Keratinocyte (primary cell): Measurements from ENCODE around the gene TUBA1A. TPM values are rescaled to one million over a fixed set of nuclear protein-coding genes. Genes with fewer than 3 reads are reported as not detected.

Experiments used
- DNase-seq: peaks from one replicate; pipeline ENCODE4 v3.0.0-alpha.2; 2011; ENCODE audit warnings: low read depth, missing footprints, low spot score
- FAIRE-seq: peaks from 2 replicates; lab custom pipeline; 2011; peaks lifted over from hg19 to GRCh38; lab: Jason Lieb, UNC
- H2AFZ ChIP-seq: 2 replicates; pipeline ENCODE4 v1.6.0; 2012; ENCODE audit warnings: low read length, control low read depth, inconsistent platforms; ENCODE audit not compliant: control insufficient read depth
- H3K27ac ChIP-seq: 2 replicates; pipeline ENCODE4 v1.5.1; 2011; ENCODE audit warnings: low read length; ENCODE audit not compliant: control insufficient read depth, insufficient read depth
- H3K27me3 ChIP-seq: 3 replicates; pipeline ENCODE4 v1.6.0; 2011; ENCODE audit warnings: low read length; ENCODE audit not compliant: control insufficient read depth, insufficient read depth; ENCODE audit errors: extremely low read depth
- H3K36me3 ChIP-seq, 2 experiments: 2 replicates in 1 of 2; 3 replicates in 1 of 2; pipeline ENCODE4 v1.5.1; 2011; ENCODE audit warnings: low read length in 2 of 2, mild to moderate bottlenecking in 1 of 2; ENCODE audit not compliant: control insufficient read depth in 2 of 2, insufficient read depth in 2 of 2; ENCODE audit errors: extremely low read depth in 1 of 2
- H3K4me1 ChIP-seq: 3 replicates; pipeline ENCODE4 v1.5.1; 2011; ENCODE audit warnings: low read length; ENCODE audit not compliant: control insufficient read depth, insufficient read depth; ENCODE audit errors: extremely low read depth
- H3K4me2 ChIP-seq: 3 replicates; pipeline ENCODE4 v1.6.0; 2011; ENCODE audit warnings: low read depth, low read length; ENCODE audit not compliant: control insufficient read depth, insufficient read depth; ENCODE audit errors: extremely low read depth
- H3K4me3 ChIP-seq, 3 experiments: fragments of 200-600 bp in 1 of 3; sonication (generic) in 1 of 3; 2 replicates in 2 of 3; 3 replicates in 1 of 3; pipeline ENCODE4 v1.5.1; 2011 to 2016; ENCODE audit warnings: low read length in 3 of 3, mild to moderate bottlenecking in 3 of 3, control low read depth in 2 of 3, inconsistent platforms in 1 of 3, low read depth in 1 of 3, mixed read lengths in 1 of 3, mixed run types in 1 of 3, moderate library complexity in 1 of 3; ENCODE audit not compliant: control insufficient read depth in 2 of 3, insufficient read depth in 2 of 3; ENCODE audit errors: extremely low read depth in 1 of 3
- H3K79me2 ChIP-seq: 2 replicates; pipeline ENCODE4 v1.6.0; 2012; ENCODE audit warnings: low read length; ENCODE audit not compliant: control insufficient read depth, insufficient read depth
- H3K9ac ChIP-seq: 3 replicates; pipeline ENCODE4 v1.6.0; 2011; ENCODE audit warnings: low read length; ENCODE audit not compliant: control insufficient read depth, insufficient read depth; ENCODE audit errors: extremely low read depth
- H3K9me1 ChIP-seq: 3 replicates; pipeline ENCODE4 v1.6.0; 2011; ENCODE audit warnings: low read length; ENCODE audit not compliant: control insufficient read depth, insufficient read depth; ENCODE audit errors: extremely low read depth
- H3K9me3 ChIP-seq: 2 replicates; pipeline ENCODE4 v1.5.1; 2012; ENCODE audit warnings: low read depth, low read length; ENCODE audit not compliant: control insufficient read depth
- H4K20me1 ChIP-seq: 3 replicates; pipeline ENCODE4 v1.6.0; 2011; ENCODE audit warnings: low read length; ENCODE audit not compliant: control insufficient read depth, insufficient read depth; ENCODE audit errors: extremely low read depth
- CTCF ChIP-seq, 3 experiments: IDR thresholded peaks in 1 of 3; conservative IDR thresholded peaks in 1 of 3; optimal IDR thresholded peaks in 1 of 3; 2 replicates in 2 of 3; 3 replicates in 1 of 3; pipeline versions ENCODE3 to v1.5.1; 2011; ENCODE audit warnings: low read length in 3 of 3, mild to moderate bottlenecking in 3 of 3, moderate library complexity in 2 of 3, control low read depth in 1 of 3, inconsistent platforms in 1 of 3; ENCODE audit not compliant: insufficient read depth in 2 of 3; ENCODE audit errors: extremely low read depth in 1 of 3
- EZH2 ChIP-seq: IDR thresholded peaks from one replicate; pipeline ENCODE4 v1.6.1; 2012; ENCODE audit warnings: inconsistent platforms, mild to moderate bottlenecking, low read length, moderate library complexity
- dilution Hi-C: fragments of 300-500 bp; cut with MboI; formaldehyde crosslinking; loops from one replicate; pipeline ENCODE4 v1.7.0; 2020; ENCODE audit warnings: low sequenced_read_pairs; ENCODE audit not compliant: extremely low pct_ligation_motif_present
- polyA plus RNA-seq, 5 experiments: library from polyadenylated mRNA; depleted of rRNA in 3 of 5; stranded (reverse) in 3 of 5; stranded (forward) in 1 of 5; unstranded in 1 of 5; fragments of >200 nt; gene quantifications; 1 replicate in 1 of 5; 2 replicates in 3 of 5; 3 replicates in 1 of 5; pipeline versions ENCODE4 v1.2.1 to v1.2.3, GENCODE V29; 2011 to 2012; ENCODE audit warnings: missing spikeins in 2 of 5, low read depth in 1 of 5, low replicate concordance in 1 of 5

The TUBA1A gene
- polyA plus RNA-seq, 1 donor (not counting 4 experiments of a cell fraction or from before 2014, with no cell fraction given), result 288 TPM

GRCh38 chr12:49223590-49224369, 34.9 kb upstream of the TUBA1A start:
- dilution Hi-C loops, result no loop called here
- no peak for DNase-seq

GRCh38 chr12:49223122-49223521, 34.2 kb upstream of the TUBA1A start:
- H3K36me3 ChIP-seq, result no peaks in the 10 kb centered on the region
- no peak overlapping the region for H3K9ac ChIP-seq
- DNase-seq (no peak), FAIRE-seq (no peak)
- dilution Hi-C loops, result no loop called here
- H3K4me1 ChIP-seq, result peaks cover 3% of the 10 kb centered on the region
- H3K27me3 ChIP-seq, result no peaks in the 10 kb centered on the region
- no peaks in the 10 kb centered on the region for H3K9me3 ChIP-seq
- H3K27ac ChIP-seq, result no peak overlapping the region
- no peak overlapping the region for H2AFZ ChIP-seq
- H4K20me1 ChIP-seq, result no peaks in the 10 kb centered on the region
- no peaks in the 10 kb centered on the region for H3K79me2 ChIP-seq
- TF ChIP-seq CTCF (optimal IDR thresholded peaks at IDR 0.05 in 1 of 3, IDR thresholded peaks at IDR 0.05 in 1 of 3, conservative IDR thresholded peaks at IDR 0.05 in 1 of 3; ENCODE audit: extremely low read depth in 1 of 3, insufficient read depth in 2 of 3, low read length in 3 of 3), result no peak
- no peak for TF ChIP-seq EZH2
- H3K4me2 ChIP-seq, result no peak overlapping the region
- H3K4me3 ChIP-seq, result no peak overlapping the region
- no peaks in the 10 kb centered on the region for H3K9me1 ChIP-seq

More at GRCh38 chr12:49223590-49224369, 34.9 kb upstream of the TUBA1A start:
- no peak overlapping the region for H2AFZ ChIP-seq
- no peaks in the 10 kb centered on the region for H3K9me1 ChIP-seq
- H3K36me3 ChIP-seq, result no peaks in the 10 kb centered on the region
- no peaks in the 10 kb centered on the region for H4K20me1 ChIP-seq
- FAIRE-seq, result no peak
- no peaks in the 10 kb centered on the region for H3K27me3 ChIP-seq
- no peak overlapping the region for H3K27ac ChIP-seq
- H3K9me3 ChIP-seq, result no peaks in the 10 kb centered on the region
- no peak overlapping the region for H3K4me2 ChIP-seq
- H3K4me3 ChIP-seq, result no peak overlapping the region
- no peaks in the 10 kb centered on the region for H3K79me2 ChIP-seq
- peaks cover 3% of the 10 kb centered on the region for H3K4me1 ChIP-seq
- H3K9ac ChIP-seq, result no peak overlapping the region
- no peak for TF ChIP-seq EZH2
- no peak for TF ChIP-seq CTCF (optimal IDR thresholded peaks at IDR 0.05 in 1 of 3, IDR thresholded peaks at IDR 0.05 in 1 of 3, conservative IDR thresholded peaks at IDR 0.05 in 1 of 3; ENCODE audit: extremely low read depth in 1 of 3, insufficient read depth in 2 of 3, low read length in 3 of 3)
